GM12878 (cell line): ENCODE measurements around the gene OR52N2. TPM values are rescaled to one million over a fixed set of nuclear protein-coding genes. Genes with fewer than 3 reads are reported as not detected.

ENCODE experiments used
- ATAC-seq: fragments of 200-7000 bp; cut with Tn5 transposase; 3 replicates; pipeline ENCODE4 v1.9.1; 2020; ENCODE audit warnings: mild to moderate bottlenecking, moderate library complexity
- BruUV-seq: library from RNA; stranded (reverse); fragments of 400-500 nt; replicated peaks from 2 replicates; lab custom pipeline; 2021; lab: Mats Ljungman, UMichigan
- CTCF ChIA-PET: fragments of 300-600 bp; sonication (Branson Sonifier 250); formaldehyde crosslinking; extraction: SDS; loops from one replicate; lab custom pipeline; 2021; ENCODE audit warnings: inconsistent platforms; lab: Yijun Ruan, JAX
- POLR2A ChIA-PET: fragments of 350-600 bp; formaldehyde crosslinking; extraction: SDS; loops from one replicate; lab custom pipeline; 2021; ENCODE audit warnings: inconsistent platforms; lab: Charles Lee
- RAD21 ChIA-PET: fragments of 300-600 bp; sonication (Branson Sonifier 250); formaldehyde crosslinking; loops from one replicate; lab custom pipeline; 2023; ENCODE audit warnings: antibody characterized with exemption; ENCODE audit not compliant: unreplicated experiment; lab: Charles Lee
- SMC1A ChIA-PET: fragments of 300-600 bp; sonication (Branson Sonifier 250); formaldehyde crosslinking; loops from one replicate; lab custom pipeline; 2023; ENCODE audit not compliant: unreplicated experiment, uncharacterized antibody; lab: Charles Lee
- DNase-seq: peaks from one replicate; pipeline ENCODE4 v3.0.0-alpha.2; 2011; ENCODE audit warnings: low read depth, low spot score
- FAIRE-seq: peaks from 3 replicates; lab custom pipeline; 2011; peaks lifted over from hg19 to GRCh38; lab: Jason Lieb, UNC
- H2AFZ ChIP-seq: 2 replicates; pipeline ENCODE4 v1.6.0; 2011; ENCODE audit warnings: low read depth, low read length, control low read depth; ENCODE audit not compliant: control insufficient read depth
- H3K27ac ChIP-seq: 2 replicates; pipeline ENCODE4 v1.5.1; 2011; ENCODE audit warnings: control low read depth; ENCODE audit not compliant: control insufficient read depth, insufficient read depth
- H3K27me3 ChIP-seq, 2 experiments: replicated peaks in 1 of 2; 2 replicates each; pipeline versions ENCODE4 v1.6.0 to v1.6.1; 2011; ENCODE audit warnings: low read length in 1 of 2; ENCODE audit not compliant: control insufficient read depth in 2 of 2, insufficient read depth in 2 of 2
- H3K36me3 ChIP-seq, 2 experiments: 2 replicates each; pipeline ENCODE4 v1.5.1; 2011; ENCODE audit warnings: low read length in 1 of 2; ENCODE audit not compliant: control insufficient read depth in 2 of 2, insufficient read depth in 2 of 2
- H3K4me1 ChIP-seq: 2 replicates; pipeline ENCODE4 v1.6.1; 2011; ENCODE audit warnings: mild to moderate bottlenecking, low read length, moderate library complexity, mixed read lengths; ENCODE audit not compliant: control insufficient read depth, insufficient read depth
- H3K4me2 ChIP-seq: 2 replicates; pipeline ENCODE4 v1.6.0; 2011; ENCODE audit warnings: control low read depth; ENCODE audit not compliant: control insufficient read depth, insufficient read depth
- H3K4me3 ChIP-seq: fragments of 200-600 bp; sonication (generic); 2 replicates; pipeline ENCODE4 v1.5.1; 2016
- H3K79me2 ChIP-seq: 2 replicates; pipeline ENCODE4 v1.6.0; 2011; ENCODE audit warnings: low read length; ENCODE audit not compliant: control insufficient read depth, insufficient read depth
- H3K9ac ChIP-seq: 2 replicates; pipeline ENCODE4 v1.8.0; 2011; ENCODE audit warnings: low read length, control low read depth, mixed read lengths; ENCODE audit not compliant: control insufficient read depth, insufficient read depth
- H3K9me3 ChIP-seq: replicated peaks from 3 replicates; pipeline ENCODE4 v1.5.1; 2011; ENCODE audit warnings: mild to moderate bottlenecking, low read length; ENCODE audit not compliant: control insufficient read depth, insufficient read depth
- H4K20me1 ChIP-seq: 2 replicates; pipeline ENCODE4 v1.6.0; 2011; ENCODE audit not compliant: control insufficient read depth, insufficient read depth
- BHLHE40 ChIP-seq, 2 experiments: fragments of 450-650 bp in 1 of 2; IDR thresholded peaks; 2 replicates each; pipeline ENCODE4 v1.6.1; 2011 to 2017; ENCODE audit warnings: low read depth in 2 of 2, borderline replicate concordance in 1 of 2, improper control_type of control experiment in 1 of 2, low read length in 1 of 2, mild to moderate bottlenecking in 1 of 2
- HSF1 ChIP-seq: fragments of 150-350 bp; IDR thresholded peaks from 2 replicates; pipeline ENCODE4 v1.6.1; 2014; ENCODE audit warnings: mild to moderate bottlenecking, low read depth, low read length
- JUNB ChIP-seq: IDR thresholded peaks from 2 replicates; pipeline ENCODE4 v1.6.1; 2016; ENCODE audit warnings: antibody characterized with exemption, mild to moderate bottlenecking
- MEF2A ChIP-seq: IDR thresholded peaks from 2 replicates; pipeline ENCODE4 v1.6.1; 2011; ENCODE audit warnings: low read depth, mild to moderate bottlenecking, low read length, moderate library complexity; ENCODE audit not compliant: insufficient read depth
- MYB ChIP-seq: fragments of 150-350 bp; IDR thresholded peaks from 2 replicates; pipeline ENCODE4 v1.6.1; 2014; ENCODE audit warnings: mild to moderate bottlenecking, low read depth, low read length, borderline replicate concordance
- NFXL1 ChIP-seq: fragments of 450-650 bp; IDR thresholded peaks from 2 replicates; pipeline ENCODE4 v1.6.1; 2017; ENCODE audit warnings: antibody characterized with exemption, mild to moderate bottlenecking, borderline replicate concordance
- SPI1 ChIP-seq: IDR thresholded peaks from 2 replicates; pipeline ENCODE4 v1.6.1; 2011; ENCODE audit warnings: low read depth, mild to moderate bottlenecking, low read length, moderate library complexity, borderline replicate concordance; ENCODE audit not compliant: insufficient read depth
- YBX1 ChIP-seq: fragments of 450-650 bp; IDR thresholded peaks from 2 replicates; pipeline ENCODE4 v1.6.1; 2016; ENCODE audit warnings: antibody characterized with exemption
- ZNF592 ChIP-seq: fragments of 450-650 bp; IDR thresholded peaks from 2 replicates; pipeline ENCODE4 v1.6.1; 2017; ENCODE audit warnings: mild to moderate bottlenecking, moderate library complexity
- WGBS: methylation state at CpG from one replicate; pipeline ENCODE4 v1.1.6; 2016; ENCODE audit warnings: low lambda C conversion rate; ENCODE audit not compliant: insufficient replicate concordance, insufficient coverage; ENCODE audit errors: missing lambda C conversion rate; 5-methylcytosine and 5-hydroxymethylcytosine counted together
- in situ Hi-C: fragments of 300-500 bp; cut with MboI; formaldehyde crosslinking; loops from 9 replicates; pipeline ENCODE4 v1.14.3; 2018; ENCODE audit warnings: mixed read lengths
- intact Hi-C: fragments of 100-400 bp; cut with micrococcal nuclease; formaldehyde crosslinking; loops from one replicate; pipeline ENCODE4 v1.14.2; 2022; ENCODE audit not compliant: unreplicated experiment
- polyA plus RNA-seq, 11 experiments: library from polyadenylated mRNA; depleted of rRNA in 4 of 11; unstranded in 6 of 11; stranded (reverse) in 5 of 11; fragments of >200 nt; fragmentation: Nextera tagmentation in 4 of 11; fragmentation: Illumina TruSeq in 1 of 11; extraction: Ambion mirVana in 4 of 11; extraction: Trizol in 1 of 11; gene quantifications; 1 replicate in 1 of 11; 2 replicates in 10 of 11; pipeline versions ENCODE4 v1.2.1 to v1.2.3, GENCODE V29; 2011 to 2016; ENCODE audit warnings: inconsistent platforms in 2 of 11, missing spikeins in 2 of 11, low read depth in 1 of 11
- total RNA-seq, 4 experiments: library from RNA; depleted of rRNA in 3 of 4; stranded (reverse); fragments of >200 nt in 3 of 4; fragmentation: Illumina TruSeq in 1 of 4; extraction: Trizol in 1 of 4; gene quantifications; 2 replicates each; pipeline versions ENCODE4 v1.2.1 to v1.2.3, GENCODE V29; 2013 to 2021

Gene OR52N2
- total and polyA plus RNA-seq, 10 of the 15 experiments (the other 5 are each of a cell fraction or from before 2014, with no cell fraction given), result 0.06 to 0.42 (median 0.24) TPM; not detected in 5

GRCh38 chr11:5831196-5831829 is 22.6 kb downstream of the OR52N2 start:
- H3K9me3 ChIP-seq, result no peaks in the 10 kb centered on the region
- H3K27me3 ChIP-seq, result no peaks in the 10 kb centered on the region; a peak in 1 of 4 replicates
- RAD21 ChIA-PET, result interaction anchor here (1.0 kb wide), 1 partner anchor 56 kb away, joined by 3 read pairs; no protein-coding TSS in a partner anchor
- WGBS, result 23% methylated on average over 6 of the region's 6 CpGs
- H4K20me1 ChIP-seq, result no peaks in the 10 kb centered on the region
- in situ Hi-C loops, result no loop called here
- SMC1A ChIA-PET, result interaction anchor here (0.8 kb wide), 1 partner anchor 9 kb away, joined by 3 read pairs; no protein-coding TSS in a partner anchor
- CTCF ChIA-PET, result no interaction called here
- ATAC-seq (peak; percentile 14; the same call in 2 of the 3 replicates), DNase-seq (no peak), FAIRE-seq (no peak)
- no peaks in the 10 kb centered on the region for H3K4me1 ChIP-seq
- no peaks in the 10 kb centered on the region for H3K79me2 ChIP-seq
- no peak for TF ChIP-seq MEF2A
- TF ChIP-seq JUNB, result no peak
- TF ChIP-seq SPI1, result no peak
- TF ChIP-seq YBX1, result no peak
- no peak for TF ChIP-seq ZNF592
- TF ChIP-seq NFXL1, result no peak
- no peak for TF ChIP-seq BHLHE40 (IDR thresholded peaks at IDR 0.05; ENCODE audit: borderline replicate concordance in 1 of 2, low read depth in 2 of 2, low read length in 1 of 2)
- TF ChIP-seq MYB, result no peak
- no peak for TF ChIP-seq HSF1
- H3K9ac ChIP-seq, result no peak overlapping the region
- intact Hi-C loops, result no loop called here
- H3K27ac ChIP-seq, result no peak overlapping the region
- H3K4me3 ChIP-seq, result no peak overlapping the region
- H3K4me2 ChIP-seq, result no peak overlapping the region
- no TSS peak for BruUV-seq
- POLR2A ChIA-PET, result no interaction called here
- no peak overlapping the region for H2AFZ ChIP-seq
- no peaks in the 10 kb centered on the region for H3K36me3 ChIP-seq
